Measurements from ENCODE around the gene TMA16.
"Not testable (repeated sequence)": the region's sequence is repeated elsewhere in the genome, so short reads cannot be mapped to it uniquely, and the experiment has no call there.

The TMA16 gene

GRCh38 chr4:163523791-163524365 is 29.4 kb downstream of the TMA16 start:
- no peak for DNase-seq

- no peak for DNase-seq
These were observed 31.5 kb downstream of the TMA16 start for GRCh38 chr4:163525982-163526381.

GRCh38 chr4:163527172-163527571 is 32.7 kb downstream of the TMA16 start:
- no peak for DNase-seq

GRCh38 chr4:163528653-163529052 is 34.2 kb downstream of the TMA16 start:
- DNase-seq: no peak

GRCh38 chr4:163534056-163534455 is 39.6 kb downstream of the TMA16 start:
- DNase-seq: no peak

- no peak for DNase-seq
These were observed 41.2 kb downstream of the TMA16 start for GRCh38 chr4:163535657-163536056.

GRCh38 chr4:163536091-163536490 is 41.6 kb downstream of the TMA16 start:
- DNase-seq: no peak

- no peak for DNase-seq
These were observed 42.6 kb downstream of the TMA16 start for GRCh38 chr4:163537114-163537513.

GRCh38 chr4:163538820-163539219 is 44.3 kb downstream of the TMA16 start:
- not testable (repeated sequence) for DNase-seq

GRCh38 chr4:163540448-163540847 is 46.0 kb downstream of the TMA16 start:
- DNase-seq: no peak

GRCh38 chr4:163540977-163541376 is 46.5 kb downstream of the TMA16 start:
- no peak for DNase-seq

- DNase-seq: no peak
These were observed 47.8 kb downstream of the TMA16 start for GRCh38 chr4:163542275-163542674.

GRCh38 chr4:163544407-163545038 is 50.0 kb downstream of the TMA16 start:
- DNase-seq: peak; percentile 55

GRCh38 chr4:163548481-163549243 is 54.2 kb downstream of the TMA16 start:
- DNase-seq: no peak

GRCh38 chr4:163550869-163551267 is 56.4 kb downstream of the TMA16 start:
- DNase-seq: no peak

- DNase-seq: no peak
These were observed 58.7 kb downstream of the TMA16 start for GRCh38 chr4:163553146-163553545.

GRCh38 chr4:163554870-163555465 is 60.5 kb downstream of the TMA16 start:
- DNase-seq: no peak

GRCh38 chr4:163556177-163556576 is 61.7 kb downstream of the TMA16 start:
- no peak for DNase-seq

- no peak for DNase-seq
These were observed 62.3 kb downstream of the TMA16 start for GRCh38 chr4:163556650-163557391.

GRCh38 chr4:163558539-163559044 is 64.1 kb downstream of the TMA16 start:
- DNase-seq: no peak

GRCh38 chr4:163562496-163562895 is 68.0 kb downstream of the TMA16 start:
- DNase-seq: no peak

GRCh38 chr4:163563592-163563991 is 69.1 kb downstream of the TMA16 start:
- no peak for DNase-seq

- DNase-seq: no peak
These were observed 69.8 kb downstream of the TMA16 start for GRCh38 chr4:163564221-163564720.
